Breast epithelium (tissue), 3 donors: ENCODE results near the gene KRT6B.

Experiments used
- POLR2A ChIP-seq: fragments of 450-650 bp; IDR thresholded peaks from one replicate; pipeline ENCODE4 v1.6.1; 2016; ENCODE audit warnings: antibody characterized with exemption, mild to moderate bottlenecking, moderate library complexity
- TF ChIP-seq, protein P1 (sequence below), 3 donors: fragments of 450-650 bp; IDR thresholded peaks; one replicate each; pipeline ENCODE4 v1.5.1; 2016 to 2017; ENCODE audit warnings: antibody characterized with exemption in 3 of 3, mild to moderate bottlenecking in 3 of 3, moderate library complexity in 3 of 3

DNA sequence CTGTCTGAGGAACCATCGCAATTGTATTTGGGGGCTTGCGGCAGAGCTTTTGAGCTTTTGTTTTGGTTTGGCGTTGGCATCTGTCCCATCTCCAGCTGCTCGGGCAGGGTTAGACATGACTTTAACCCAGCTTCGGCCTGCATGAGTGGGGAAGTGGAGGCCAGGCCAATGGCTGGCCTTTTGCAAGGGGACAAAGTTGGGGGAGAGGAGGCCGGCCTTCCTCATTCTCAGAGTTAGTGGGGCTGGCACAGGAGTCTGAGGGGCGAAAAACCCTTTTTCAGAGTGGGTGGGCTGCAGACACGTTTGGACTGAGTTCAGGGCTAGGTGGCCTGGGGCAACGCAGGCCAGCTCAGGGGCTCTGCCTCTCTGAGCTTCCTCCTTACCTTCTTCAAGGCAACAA, 51.0 kb downstream of the KRT6B start:
- TF ChIP-seq, protein P1, sequence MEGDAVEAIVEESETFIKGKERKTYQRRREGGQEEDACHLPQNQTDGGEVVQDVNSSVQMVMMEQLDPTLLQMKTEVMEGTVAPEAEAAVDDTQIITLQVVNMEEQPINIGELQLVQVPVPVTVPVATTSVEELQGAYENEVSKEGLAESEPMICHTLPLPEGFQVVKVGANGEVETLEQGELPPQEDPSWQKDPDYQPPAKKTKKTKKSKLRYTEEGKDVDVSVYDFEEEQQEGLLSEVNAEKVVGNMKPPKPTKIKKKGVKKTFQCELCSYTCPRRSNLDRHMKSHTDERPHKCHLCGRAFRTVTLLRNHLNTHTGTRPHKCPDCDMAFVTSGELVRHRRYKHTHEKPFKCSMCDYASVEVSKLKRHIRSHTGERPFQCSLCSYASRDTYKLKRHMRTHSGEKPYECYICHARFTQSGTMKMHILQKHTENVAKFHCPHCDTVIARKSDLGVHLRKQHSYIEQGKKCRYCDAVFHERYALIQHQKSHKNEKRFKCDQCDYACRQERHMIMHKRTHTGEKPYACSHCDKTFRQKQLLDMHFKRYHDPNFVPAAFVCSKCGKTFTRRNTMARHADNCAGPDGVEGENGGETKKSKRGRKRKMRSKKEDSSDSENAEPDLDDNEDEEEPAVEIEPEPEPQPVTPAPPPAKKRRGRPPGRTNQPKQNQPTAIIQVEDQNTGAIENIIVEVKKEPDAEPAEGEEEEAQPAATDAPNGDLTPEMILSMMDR (IDR thresholded peaks at IDR 0.05) = no peak
- TF ChIP-seq POLR2A = no peak
